DMS79 treated with DMSO at 0.1 percent for 48 hours (cell line): ENCODE results near the gene TNRC6C.

Experiments used
- DNase-seq: peaks from one replicate; lab custom pipeline; 2025; lab: John Stamatoyannopoulos, UW

TNRC6C gene

GRCh38 chr17:78125976-78126894 lies 167.7 kb downstream of the TNRC6C start:
- no peak for DNase-seq

GRCh38 chr17:78126895-78127238 lies 168.4 kb downstream of the TNRC6C start:
- DNase-seq, result no peak

- DNase-seq, result no peak
These were observed 168.9 kb downstream of the TNRC6C start for GRCh38 chr17:78127239-78127887.

- no peak for DNase-seq
These were observed 169.5 kb downstream of the TNRC6C start for GRCh38 chr17:78127888-78128550.

- peak; percentile 31 for DNase-seq
These were observed 170.2 kb downstream of the TNRC6C start, which contains the start of gene TMC6 for GRCh38 chr17:78128551-78129350. TMC6 (minus strand) TSS chr17:78128755; CDS start chr17:78126832, 1,923 bp downstream.

- no peak for DNase-seq
These were observed 171.0 kb downstream of the TNRC6C start for GRCh38 chr17:78129351-78130089.

- peak; percentile 1 for DNase-seq
These were observed 171.6 kb downstream of the TNRC6C start for GRCh38 chr17:78130090-78130436.

GRCh38 chr17:78130437-78131101 lies 172.1 kb downstream of the TNRC6C start, which contains the start of gene TMC8:
TMC8 (plus strand) TSS chr17:78130771; CDS start chr17:78131589, 818 bp downstream.
- DNase-seq, result no peak

GRCh38 chr17:78131172-78132083 lies 172.9 kb downstream of the TNRC6C start:
- no peak for DNase-seq

- DNase-seq, result no peak
These were observed 173.7 kb downstream of the TNRC6C start for GRCh38 chr17:78132084-78132676.

- DNase-seq, result no peak
These were observed 174.3 kb downstream of the TNRC6C start for GRCh38 chr17:78132767-78133178.

- DNase-seq, result no peak
These were observed 174.9 kb downstream of the TNRC6C start for GRCh38 chr17:78133179-78133951.

GRCh38 chr17:78133971-78134898 lies 175.7 kb downstream of the TNRC6C start:
- DNase-seq, result no peak

GRCh38 chr17:78134899-78135385 lies 176.4 kb downstream of the TNRC6C start:
- DNase-seq, result no peak

- DNase-seq, result no peak
These were observed 177.5 kb downstream of the TNRC6C start for GRCh38 chr17:78135858-78136500.

GRCh38 chr17:78137392-78138203 lies 179.1 kb downstream of the TNRC6C start:
- no peak for DNase-seq
